HG02763 (cell line): ENCODE results near the gene HLA-DRB5.
"Not testable (repeated sequence)": the region's sequence is repeated elsewhere in the genome, so short reads cannot be mapped to it uniquely, and the experiment has no call there.

Source experiments
- ATAC-seq: cut with Tn5 transposase; IDR thresholded peaks from one replicate; pipeline ENCODE4 v1.9.1; 2021; ENCODE audit warnings: mild to moderate bottlenecking, moderate library complexity; ENCODE audit not compliant: unreplicated experiment

The HLA-DRB5 gene

DNA sequence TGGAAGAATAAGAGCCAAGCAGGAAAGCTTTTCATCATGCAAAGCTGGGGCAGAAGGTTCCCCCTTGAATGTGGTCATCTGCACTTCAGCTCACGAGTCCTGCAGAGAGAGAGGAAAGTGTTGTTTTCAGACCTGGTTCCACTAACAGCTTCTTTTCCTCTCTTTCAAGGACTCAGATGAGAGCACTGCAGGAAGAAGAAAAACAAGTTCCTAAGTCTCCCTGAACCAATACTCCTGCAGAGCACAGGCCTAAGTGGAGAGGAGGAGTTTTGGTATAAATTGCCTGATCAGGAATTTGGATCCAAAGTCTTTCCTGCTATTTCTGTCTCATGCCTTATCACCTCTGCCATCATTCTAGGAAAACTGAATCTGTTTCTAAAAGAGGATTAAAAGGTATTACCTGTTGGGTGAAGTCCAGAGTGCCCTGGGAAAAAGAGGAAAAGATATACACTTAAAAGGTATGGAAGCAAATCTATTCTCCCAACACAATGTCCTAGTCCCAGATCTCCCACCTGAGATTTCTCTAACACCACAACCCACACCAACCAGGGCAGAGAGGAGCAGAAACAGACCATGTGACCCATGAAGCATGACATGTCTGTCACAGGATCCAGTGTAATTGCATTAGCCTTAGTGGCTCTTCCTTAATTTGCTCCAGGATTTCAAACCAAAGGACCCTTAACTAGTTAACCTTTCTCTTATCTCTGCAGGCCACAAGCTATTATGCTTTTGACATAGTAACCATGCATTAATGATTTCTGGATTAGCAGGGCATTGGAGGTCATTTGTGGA, 12.2 kb downstream of the HLA-DRB5 start:
- no peak for ATAC-seq

DNA sequence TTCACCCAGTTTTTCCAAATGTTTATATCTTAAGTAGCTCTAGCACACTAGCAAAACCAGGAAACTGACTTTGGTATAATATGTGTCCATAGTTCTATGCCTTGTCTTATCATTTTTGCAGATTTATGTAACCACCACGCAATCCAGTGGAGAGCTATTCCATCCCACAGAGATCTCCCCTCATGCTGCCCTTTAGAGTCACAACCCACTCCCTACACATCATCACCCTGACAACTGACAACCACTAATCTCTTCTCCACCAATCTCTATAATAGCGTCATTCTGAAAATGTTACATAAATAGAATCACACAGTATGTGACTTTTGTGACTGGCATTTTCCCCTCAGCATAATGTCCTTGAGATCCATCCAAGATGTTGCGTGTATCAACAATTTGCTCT, 29.1 kb downstream of the HLA-DRB5 start:
- ATAC-seq: no peak

DNA sequence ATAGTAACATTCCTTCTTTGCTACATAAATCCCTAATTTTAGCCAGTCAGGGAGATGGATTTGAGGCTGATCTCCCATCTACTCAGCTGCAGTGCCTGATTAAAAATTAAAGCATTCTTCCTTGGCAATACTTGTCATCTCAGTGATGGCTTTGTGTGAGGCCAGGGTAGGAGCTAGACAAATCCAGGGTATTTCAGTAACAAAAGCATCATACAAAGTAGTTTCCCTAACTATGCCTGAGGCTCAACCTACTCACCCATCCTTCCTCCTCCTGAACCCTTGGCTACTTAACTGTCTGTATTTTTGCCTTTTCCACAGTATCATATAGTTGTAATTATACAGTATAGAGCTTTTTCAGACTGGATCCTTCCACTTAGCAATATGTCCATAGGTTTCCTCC, 37.7 kb downstream of the HLA-DRB5 start:
- no peak for ATAC-seq

DNA sequence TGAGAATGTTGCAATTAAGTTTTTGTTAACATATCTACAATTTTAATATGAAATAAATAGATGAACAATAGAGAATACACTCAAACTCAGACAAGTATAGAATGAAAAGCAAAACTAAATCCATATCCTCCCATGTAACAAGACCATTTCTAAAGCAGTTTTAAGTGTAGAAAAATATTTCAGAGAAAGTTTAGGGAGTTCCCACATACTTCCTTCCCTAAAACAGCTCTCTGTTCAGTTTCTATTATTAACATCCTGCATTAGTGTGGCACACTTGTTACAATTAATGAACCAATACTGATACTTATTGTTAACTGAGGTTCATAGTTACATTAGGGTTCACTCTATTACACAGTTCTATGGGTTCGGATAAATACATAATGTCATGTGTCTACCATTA, 38.4 kb downstream of the HLA-DRB5 start:
- no peak for ATAC-seq

DNA sequence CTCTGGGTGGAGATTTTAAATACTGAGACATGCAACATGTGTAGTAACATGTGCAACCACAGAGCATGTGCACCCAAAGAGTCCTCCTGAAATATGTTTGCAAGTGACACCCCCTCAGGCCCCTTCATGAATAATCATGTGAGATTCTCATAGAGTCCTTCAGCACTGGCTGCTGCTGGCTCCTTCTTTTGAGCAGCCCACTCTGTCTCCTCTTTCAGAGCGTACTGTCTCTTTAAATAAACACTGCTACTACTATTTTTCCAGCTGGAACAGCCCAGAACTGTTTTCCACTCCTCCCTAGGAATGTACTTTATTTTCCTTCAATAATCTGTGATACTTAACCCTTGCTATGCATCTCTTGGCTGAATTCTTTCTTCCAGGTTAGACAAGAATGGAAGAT, 42.0 kb downstream of the HLA-DRB5 start:
- ATAC-seq: no peak

DNA sequence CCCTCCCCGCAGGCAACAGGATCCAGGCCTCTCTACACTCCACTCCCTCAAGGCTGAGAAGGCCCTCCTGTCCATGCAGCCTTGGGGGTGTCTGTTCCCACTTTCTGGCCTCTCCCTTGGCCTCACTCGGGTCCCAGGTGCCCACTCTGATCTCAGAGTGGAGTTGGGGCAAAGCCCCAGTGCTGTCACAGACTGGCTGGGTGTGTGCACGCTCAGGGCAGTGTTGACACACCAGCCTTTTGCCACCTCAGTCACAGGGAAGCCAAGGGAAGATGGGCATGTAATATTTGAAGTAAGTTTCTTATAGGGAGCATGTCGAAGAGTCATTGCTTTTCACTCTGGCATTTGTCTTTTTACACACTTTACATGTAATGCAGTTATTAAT, 45.5 kb downstream of the HLA-DRB5 start:
- ATAC-seq: no peak

DNA sequence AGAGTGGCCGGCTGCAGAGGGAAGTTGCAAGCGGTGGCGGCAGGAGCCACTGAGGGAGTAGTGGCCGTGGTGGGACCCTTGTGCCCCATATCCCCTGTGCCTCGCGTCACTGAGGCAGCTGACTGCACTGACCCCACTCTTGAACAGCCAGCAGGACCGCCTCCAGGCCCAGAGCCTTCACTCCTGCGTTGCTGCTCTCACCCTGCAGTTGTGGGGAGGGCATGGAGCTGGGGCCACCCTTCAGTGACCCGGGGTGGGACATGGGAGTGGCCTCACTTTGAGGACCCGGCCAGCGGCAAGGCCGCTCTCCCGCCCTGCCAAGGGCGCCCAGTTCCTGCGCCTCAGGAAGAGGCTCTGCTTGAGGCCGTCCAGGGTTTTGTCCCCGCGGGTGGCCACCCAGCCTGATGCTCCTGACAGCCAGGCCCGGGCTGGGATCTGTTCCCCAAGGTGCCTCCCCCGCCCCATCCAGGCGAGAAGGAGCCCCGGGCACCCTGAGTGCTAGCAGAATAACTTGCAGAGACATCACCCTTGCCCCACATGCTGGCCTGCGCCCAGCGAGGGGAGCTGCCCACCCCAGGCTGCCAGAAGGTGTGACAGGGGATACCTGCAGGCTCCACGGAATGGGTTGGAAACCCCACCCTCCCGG, 46.0 kb downstream of the HLA-DRB5 start:
- no peak for ATAC-seq

DNA sequence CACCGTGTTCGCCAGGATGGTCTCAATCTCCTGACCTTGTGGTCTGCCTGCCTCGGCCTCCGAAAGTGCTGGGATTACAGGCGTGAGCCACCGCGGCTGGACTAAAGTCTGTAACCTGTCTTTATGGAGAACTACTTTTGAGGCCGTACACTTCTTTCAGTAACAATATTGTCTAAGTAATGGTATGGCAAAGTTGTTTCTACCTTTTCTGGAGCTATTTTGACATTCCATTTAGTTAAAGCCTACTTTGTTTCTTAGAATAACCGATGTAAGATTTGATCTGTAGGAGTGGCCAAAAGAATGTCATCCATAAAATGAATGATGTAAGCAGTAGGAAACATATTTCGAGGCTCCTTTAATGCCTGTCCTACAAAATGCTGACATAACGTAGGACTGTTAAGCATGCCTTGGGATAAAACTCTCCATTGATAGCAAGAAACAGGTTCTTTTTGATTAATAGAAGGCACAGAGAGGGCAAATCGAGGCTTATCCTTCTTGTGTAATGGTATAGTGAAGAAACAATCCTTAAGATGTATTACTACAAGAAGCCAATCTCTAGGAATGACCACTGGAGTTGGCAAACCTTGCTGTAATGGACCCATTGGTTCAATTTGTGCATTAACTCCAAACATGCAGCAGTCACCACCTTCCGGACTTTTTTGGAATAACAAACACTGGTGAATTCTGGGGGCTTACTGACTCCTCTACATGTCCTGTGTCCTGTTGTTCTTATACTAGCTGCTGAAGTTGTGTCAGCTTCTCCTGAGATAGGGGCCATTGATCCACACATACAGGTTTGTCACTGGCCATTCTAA, 54.5 kb downstream of the HLA-DRB5 start:
- no peak for ATAC-seq

DNA sequence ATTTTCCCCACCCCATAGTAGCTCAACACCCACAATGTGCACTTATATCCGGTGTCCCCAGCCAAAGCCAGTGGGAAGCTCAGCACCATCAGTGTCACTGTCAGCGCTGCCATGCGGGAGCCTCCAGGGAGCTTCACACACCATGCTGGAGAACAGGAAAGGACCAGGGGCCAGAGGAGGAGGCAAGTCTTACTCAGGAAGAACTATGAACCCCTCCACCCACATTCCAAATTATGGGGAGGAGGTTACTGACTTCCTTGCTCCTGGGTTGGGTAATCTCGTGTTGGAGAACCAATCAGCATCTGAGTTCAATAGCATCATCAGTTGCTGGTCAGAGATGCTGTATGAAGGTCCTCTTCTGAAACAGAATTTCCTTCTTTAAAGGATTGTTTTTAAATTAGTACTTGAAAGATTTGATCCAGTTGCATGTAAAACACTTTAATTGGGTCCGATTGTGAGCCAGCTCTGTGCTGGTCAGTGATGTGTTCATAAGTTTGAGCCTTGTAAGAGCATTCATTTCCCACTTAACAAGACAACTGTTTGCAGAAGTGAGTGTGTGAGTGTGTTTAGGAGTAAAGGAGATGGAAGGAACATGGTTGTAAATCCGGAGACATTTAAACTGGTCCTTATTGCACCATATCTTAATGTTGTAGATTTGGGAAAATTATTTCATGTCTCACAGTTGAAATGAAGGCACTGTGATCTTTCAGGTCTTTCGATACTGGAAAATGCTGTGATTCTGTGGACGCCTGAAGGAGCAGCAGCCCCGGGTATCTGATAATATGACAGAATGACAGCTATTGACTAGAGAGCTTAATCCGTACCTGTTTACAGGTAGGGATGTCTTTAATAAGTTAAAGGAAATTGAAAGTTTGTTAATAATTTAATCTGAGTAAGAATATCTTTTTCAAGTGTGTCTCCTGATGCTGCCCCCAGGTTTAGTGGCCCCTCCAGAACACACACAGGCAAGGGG, 56.4 kb downstream of the HLA-DRB5 start:
- peak; percentile 99 for ATAC-seq

DNA sequence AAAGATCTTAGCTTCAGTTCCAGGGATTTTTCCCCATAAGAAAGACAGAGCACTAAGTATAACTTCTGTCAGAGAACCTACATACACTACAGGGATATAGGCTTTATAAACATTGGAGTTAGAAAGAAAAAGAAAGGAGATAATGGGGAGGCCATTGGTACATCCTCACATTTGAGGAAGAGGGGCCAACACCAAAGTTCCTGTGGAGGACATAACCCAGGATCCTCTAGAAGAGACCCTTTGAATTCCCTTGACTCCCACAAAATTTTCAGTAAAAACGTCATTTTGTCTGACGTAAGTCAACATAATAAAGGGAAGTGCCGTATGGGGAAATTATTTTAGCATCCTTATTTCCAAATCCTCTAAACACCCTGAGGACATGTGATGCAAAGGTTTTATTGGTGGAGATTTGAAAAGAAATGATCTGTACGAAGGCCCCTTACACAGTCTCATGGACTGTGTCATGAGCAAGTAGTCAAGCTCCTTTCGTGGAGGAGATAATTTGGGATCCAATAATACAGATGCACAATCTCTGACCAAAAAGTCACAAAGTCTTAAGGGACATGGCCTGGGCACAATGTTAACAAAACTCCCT, 57.2 kb downstream of the HLA-DRB5 start:
- ATAC-seq: no peak

DNA sequence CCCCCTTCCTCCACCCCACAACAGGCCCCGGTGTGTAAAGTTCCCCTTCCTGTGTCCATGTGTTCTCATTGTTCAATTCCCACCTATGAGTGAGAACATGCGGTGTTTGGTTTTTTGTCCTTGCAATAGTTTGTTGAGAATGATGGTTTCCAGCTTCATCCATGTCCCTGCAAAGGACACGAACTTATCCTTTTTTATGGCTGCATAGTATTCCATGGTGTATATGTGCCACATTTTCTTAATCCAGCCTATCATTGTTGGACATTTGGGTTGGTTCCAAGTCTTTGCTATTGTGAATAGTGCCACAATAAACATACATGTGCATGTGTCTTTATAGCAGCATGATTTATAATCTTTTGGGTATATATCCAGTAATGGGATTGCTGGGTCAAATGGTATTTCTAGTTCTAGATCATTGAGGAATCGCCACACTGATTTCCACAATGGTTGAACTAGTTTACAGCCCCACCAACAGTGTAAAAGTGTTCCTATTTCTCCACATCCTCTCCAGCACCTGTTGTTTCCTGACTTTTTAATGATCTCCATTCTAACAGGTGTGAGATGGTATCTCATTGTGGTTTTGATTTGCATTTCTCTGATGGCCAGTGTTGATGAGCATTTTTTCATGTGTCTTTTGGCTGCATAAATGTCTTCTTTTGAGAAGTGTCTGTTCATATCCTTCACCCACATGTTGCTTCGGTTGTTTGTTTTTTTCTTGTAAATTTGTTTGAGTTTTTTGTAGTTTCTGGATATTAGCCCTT, 62.2 kb downstream of the HLA-DRB5 start:
- ATAC-seq: not testable (repeated sequence)
